Activated T-cell treated with anti-CD3 and anti-CD28 coated beads, Interleukin-2, amount 50 U/mL, for 24 hours (primary cell): Measurements from ENCODE around the gene JPH4.

Experiments
- DNase-seq: peaks from one replicate; pipeline ENCODE4 v3.0.0-alpha.2; 2020
- H3K27ac Mint-ChIP-seq: 2 replicates; pipeline ENCODE4 v1.8.0; 2020; ENCODE audit warnings: mild to moderate bottlenecking, mixed read lengths
- H3K27me3 Mint-ChIP-seq: 2 replicates; pipeline ENCODE4 v1.8.0; 2020; ENCODE audit warnings: mixed read lengths
- H3K36me3 Mint-ChIP-seq: 2 replicates; pipeline ENCODE4 v1.8.0; 2020; ENCODE audit warnings: low read depth, mixed read lengths
- H3K4me1 Mint-ChIP-seq: 2 replicates; pipeline ENCODE4 v1.8.0; 2020; ENCODE audit warnings: low read depth, mixed read lengths
- H3K4me3 Mint-ChIP-seq: 2 replicates; pipeline ENCODE4 v1.8.0; 2020; ENCODE audit warnings: mild to moderate bottlenecking, moderate library complexity, mixed read lengths
- H3K9me3 Mint-ChIP-seq: 2 replicates; pipeline ENCODE4 v1.8.0; 2020; ENCODE audit warnings: mixed read lengths

Gene JPH4

DNA sequence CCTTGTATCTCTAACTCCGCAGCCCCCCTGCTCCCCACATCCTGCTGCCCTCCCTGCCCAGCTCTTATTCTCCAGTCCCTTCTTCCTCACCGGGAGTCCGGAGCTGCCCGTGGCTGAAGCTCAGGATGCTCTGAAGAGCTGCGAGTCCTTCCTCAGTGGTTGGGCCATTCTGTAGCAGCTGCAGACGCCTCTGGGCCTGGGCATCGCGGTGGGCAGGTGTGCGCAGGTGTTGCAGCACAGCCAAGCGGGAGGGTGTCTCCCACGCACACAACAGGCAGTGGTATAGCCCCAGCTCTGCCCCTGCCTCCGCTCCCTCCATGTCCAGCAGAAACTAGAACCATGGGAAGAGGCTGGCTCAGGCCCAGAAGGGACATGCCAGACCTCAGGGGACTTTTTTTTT is 47.2 kb downstream of the JPH4 start:
- Mint-ChIP-seq H3K4me3 (no peak overlapping the region), H3K27ac (no peak overlapping the region), H3K9me3 (no peaks in the 10 kb centered on the region), H3K36me3 (no peaks in the 10 kb centered on the region), H3K4me1 (no peaks in the 10 kb centered on the region), H3K27me3 (no peaks in the 10 kb centered on the region)
- no peak for DNase-seq

DNA sequence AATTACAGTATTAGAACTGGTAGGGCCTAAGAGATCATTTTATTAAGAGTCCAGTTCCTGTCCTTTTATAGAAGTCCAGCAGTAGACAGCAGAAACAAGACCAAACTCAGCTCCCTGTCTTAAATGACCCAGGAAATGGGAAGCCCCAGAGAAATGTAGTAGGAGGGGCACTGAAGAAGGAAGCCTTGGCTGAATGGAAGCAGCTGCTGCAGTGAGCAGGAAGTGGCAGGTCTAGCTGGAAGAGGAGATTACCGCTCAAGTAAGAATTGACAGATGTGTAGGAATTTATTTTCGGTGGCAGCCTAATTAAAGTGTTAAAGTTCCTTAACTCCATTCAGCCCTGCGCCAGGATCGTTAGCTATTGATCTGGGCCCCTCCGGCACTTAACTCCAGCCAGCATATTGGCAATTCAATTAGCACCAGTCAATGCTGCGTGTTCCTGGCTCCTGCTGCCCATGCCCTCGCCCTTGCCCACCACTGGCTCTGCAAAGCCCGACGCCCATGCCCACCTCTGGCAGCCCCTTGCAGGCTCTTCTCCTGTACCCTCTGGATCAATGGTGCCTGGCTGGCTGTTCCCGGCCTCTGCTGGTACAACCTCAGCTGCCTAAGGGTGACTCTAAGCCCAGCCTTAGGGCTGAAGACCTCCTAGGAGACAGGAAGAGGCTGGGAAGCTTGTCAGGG is 48.1 kb downstream of the JPH4 start:
- Mint-ChIP-seq H3K27ac (no peak overlapping the region), H3K27me3 (no peaks in the 10 kb centered on the region), H3K4me3 (no peak overlapping the region), H3K4me1 (no peaks in the 10 kb centered on the region), H3K9me3 (no peaks in the 10 kb centered on the region), H3K36me3 (no peaks in the 10 kb centered on the region)
- DNase-seq, result no peak

DNA sequence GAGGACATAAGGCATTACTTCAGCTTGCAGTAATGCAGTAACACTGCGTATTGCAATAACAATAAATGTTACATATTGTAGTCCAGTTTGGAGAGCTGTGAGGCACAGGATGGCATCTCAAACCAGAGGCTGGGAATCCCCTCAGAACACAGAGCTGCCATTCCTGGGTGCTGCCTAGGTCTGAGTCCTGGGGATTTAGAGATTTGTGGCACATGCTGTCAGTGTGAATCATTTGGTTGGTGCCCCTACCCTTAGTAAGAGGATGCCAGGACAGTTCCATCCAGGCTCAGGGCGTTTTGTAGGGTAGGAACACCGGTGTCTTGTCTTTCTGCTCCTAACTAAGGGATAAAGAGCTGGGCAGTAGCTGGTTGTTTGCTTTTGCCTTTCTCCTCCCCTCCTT is 49.6 kb downstream of the JPH4 start:
- Mint-ChIP-seq H3K9me3 (no peaks in the 10 kb centered on the region), H3K36me3 (no peaks in the 10 kb centered on the region), H3K4me1 (no peaks in the 10 kb centered on the region), H3K27ac (no peak overlapping the region), H3K4me3 (no peak overlapping the region), H3K27me3 (no peaks in the 10 kb centered on the region)
- DNase-seq, result no peak

DNA sequence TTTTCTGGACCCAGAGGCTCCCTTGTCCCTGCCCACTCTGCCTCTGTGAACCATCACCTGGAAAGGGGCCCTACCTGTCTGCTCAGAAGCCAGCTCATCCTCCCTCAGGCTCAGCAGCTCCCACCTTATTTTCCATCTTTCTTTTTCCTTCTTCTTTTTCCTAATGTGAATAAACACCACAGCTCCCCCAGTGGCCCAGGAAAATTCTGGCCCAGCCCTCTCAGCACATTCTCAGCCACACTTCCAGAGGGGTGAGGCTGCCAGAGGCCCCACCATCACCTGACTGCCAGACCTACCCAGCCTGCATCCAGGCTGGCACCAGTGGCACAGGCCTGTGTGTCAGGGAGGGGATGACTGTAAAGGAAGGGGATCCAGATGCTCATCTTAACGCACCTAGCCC is 50.0 kb downstream of the JPH4 start:
- Mint-ChIP-seq H3K27me3 (no peaks in the 10 kb centered on the region), H3K9me3 (no peaks in the 10 kb centered on the region), H3K36me3 (no peaks in the 10 kb centered on the region), H3K27ac (no peak overlapping the region), H3K4me3 (no peak overlapping the region), H3K4me1 (no peaks in the 10 kb centered on the region)
- no peak for DNase-seq

DNA sequence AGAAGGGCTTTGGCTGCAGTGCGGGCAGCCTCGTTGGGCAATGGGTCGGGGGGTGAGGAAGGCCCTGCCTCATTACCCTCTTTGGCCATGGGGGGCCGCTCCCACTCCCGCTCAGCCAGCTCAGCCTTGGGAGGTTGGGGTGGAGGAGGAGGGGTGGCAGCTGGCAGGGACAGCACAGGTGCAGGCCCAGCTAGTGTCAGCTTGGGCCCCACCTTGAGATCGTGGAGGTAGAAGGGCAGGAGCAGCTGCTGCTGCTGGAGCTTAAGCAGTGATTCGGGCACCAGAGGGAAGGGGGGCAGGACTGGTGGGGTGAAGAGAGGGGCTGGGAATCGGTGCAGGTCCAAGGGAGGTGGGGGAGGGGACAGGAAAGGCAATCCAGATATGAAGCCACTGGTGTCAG is 53.0 kb downstream of the JPH4 start:
- DNase-seq, result no peak
- Mint-ChIP-seq H3K4me1 (no peaks in the 10 kb centered on the region), H3K27ac (no peak overlapping the region), H3K27me3 (no peaks in the 10 kb centered on the region), H3K9me3 (no peaks in the 10 kb centered on the region), H3K36me3 (no peaks in the 10 kb centered on the region), H3K4me3 (no peak overlapping the region)

DNA sequence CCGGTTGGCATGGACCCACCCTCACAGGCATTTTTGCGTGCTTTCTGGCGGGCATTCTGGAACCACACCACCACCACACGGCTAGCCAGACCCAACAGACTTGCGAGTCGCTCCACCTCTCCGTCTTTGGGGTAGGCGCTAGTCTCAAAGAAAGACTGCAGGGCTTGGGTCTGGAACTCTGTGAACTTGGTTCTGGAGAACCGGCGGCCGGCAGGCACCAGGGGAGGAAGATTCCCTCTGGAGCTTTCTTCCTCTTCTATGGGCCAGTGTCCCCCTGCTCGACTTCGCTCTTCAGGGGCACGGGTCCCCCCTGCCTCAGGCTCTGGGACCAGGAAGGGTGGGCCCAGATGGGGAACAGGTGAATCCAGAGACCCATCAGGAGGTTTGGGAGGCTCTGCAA is 53.6 kb downstream of the JPH4 start:
- Mint-ChIP-seq H3K36me3 (no peaks in the 10 kb centered on the region), H3K27me3 (no peaks in the 10 kb centered on the region), H3K4me1 (no peaks in the 10 kb centered on the region), H3K9me3 (no peaks in the 10 kb centered on the region), H3K4me3 (no peak overlapping the region), H3K27ac (no peak overlapping the region)
- no peak for DNase-seq

DNA sequence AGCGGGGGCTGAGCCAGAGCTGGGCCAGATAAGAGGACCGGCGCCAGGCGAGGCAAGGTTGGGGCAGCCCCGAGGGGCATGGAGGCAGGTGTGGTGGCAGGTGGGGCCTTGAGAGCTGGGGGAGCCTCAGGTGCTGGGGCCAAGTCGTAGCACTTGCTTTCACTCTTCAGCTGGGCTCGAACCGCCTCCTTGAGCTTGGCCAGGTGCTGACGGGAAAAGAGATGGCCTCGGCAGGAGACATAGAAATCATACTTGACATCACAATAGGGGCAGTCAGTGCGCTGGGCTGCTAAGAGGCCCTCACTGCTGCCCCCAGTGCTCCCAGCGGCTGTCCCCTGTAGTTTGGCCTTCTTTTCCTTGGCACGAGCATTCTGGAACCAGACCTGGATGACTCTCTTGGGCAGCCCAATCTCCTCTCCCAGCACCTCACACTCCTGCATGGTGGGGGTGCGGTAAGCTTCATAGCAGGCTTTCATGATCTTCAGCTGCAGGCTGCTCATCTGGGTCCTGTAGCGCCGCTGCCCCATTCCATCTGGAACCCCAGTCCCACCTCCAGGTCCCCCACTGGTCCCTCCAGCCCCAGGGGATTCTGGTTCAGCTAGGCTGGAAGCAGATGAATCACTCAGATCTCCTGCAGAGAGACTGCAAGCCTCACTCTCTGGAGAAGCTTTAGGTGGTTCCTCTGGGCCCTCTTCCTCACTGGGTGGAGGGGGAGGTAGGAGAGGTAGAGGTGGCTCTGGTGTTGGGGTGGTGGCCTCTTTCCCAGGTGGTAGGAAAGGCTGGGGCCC is 55.2 kb downstream of the JPH4 start:
- Mint-ChIP-seq H3K4me3 (no peak overlapping the region), H3K9me3 (no peaks in the 10 kb centered on the region), H3K4me1 (no peaks in the 10 kb centered on the region)

DNA sequence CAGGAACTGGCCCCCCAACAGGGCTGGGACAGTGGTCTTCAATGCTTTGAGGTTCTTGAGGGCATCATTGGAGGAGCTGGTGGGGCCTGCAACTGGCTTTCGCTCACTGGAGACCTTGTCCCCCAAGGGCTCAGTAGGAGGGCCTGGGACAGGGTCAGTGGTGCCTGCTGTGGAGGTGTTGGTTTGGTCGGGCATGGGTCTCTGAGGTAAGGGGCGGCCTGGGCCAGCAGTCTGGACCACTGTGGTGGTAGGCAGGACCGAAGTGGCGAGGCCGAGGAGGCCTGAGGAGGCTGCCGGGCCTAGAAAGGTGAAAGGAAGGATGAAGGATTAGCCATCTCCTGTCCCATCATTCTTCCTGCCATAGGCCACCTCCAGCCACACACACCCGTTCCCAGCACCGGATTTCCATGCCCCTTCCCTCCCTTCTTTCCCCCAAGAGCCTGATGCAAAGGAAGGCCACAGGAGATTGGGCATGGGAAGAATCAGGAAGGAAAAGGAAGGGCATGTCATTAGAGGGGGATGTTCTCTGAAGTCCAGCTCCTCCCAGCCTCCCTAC is 55.9 kb downstream of the JPH4 start:
- H3K9me3 Mint-ChIP-seq, result no peaks in the 10 kb centered on the region
- H3K4me1 Mint-ChIP-seq, result no peaks in the 10 kb centered on the region
- no peak overlapping the region for H3K4me3 Mint-ChIP-seq
- no peak overlapping the region for H3K27ac Mint-ChIP-seq
- no peaks in the 10 kb centered on the region for H3K27me3 Mint-ChIP-seq
- no peaks in the 10 kb centered on the region for H3K36me3 Mint-ChIP-seq
- DNase-seq, result no peak

More for the DNA sequence above, 55.2 kb downstream of the JPH4 start:
- H3K27ac Mint-ChIP-seq, result no peak overlapping the region
- no peaks in the 10 kb centered on the region for H3K27me3 Mint-ChIP-seq
- DNase-seq, result no peak
- H3K36me3 Mint-ChIP-seq, result no peaks in the 10 kb centered on the region

DNA sequence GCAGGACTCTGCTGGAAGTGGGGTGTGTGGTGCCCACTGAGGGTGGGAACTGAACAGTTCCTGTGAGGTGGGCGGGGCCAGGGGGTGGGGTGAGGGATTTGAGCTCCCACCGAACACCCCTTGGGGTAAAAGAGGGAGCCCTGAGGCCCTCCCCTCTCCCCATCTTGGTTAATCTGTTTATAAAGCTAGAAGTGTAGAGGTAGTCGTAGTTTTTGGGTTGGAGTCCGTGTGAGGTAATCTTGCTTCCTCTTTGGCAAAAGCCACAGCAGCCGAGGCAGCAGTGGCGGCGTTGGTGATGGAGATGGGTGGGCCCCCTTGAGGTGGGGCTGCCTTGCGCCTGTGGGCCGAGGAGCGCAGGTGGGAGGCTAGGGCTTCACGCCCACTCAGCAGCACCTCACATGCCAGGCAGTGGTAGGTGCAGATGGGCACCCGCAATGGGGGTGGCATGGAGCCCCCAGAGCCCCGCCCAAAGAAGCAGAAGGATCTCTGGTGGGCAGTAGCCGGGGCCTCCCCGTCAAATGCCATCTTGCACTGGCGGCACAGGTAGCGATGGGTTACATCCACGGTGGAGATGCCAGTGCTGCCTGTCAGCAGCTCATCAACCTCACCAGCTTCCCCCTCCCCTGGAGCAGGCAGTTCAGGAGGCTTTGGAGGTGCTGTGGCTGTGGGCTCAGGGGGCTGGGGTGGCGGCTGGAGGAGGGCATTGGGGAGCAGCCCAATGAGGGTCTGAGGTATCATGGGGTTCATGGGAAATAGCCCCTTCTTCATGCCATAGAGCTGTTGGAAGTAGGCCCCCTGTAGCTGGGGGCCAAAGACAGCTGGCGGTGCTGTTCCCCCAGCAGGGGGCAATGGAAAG is 56.6 kb downstream of the JPH4 start:
- DNase-seq, result no peak
- H3K4me3 Mint-ChIP-seq, result no peak overlapping the region

DNA sequence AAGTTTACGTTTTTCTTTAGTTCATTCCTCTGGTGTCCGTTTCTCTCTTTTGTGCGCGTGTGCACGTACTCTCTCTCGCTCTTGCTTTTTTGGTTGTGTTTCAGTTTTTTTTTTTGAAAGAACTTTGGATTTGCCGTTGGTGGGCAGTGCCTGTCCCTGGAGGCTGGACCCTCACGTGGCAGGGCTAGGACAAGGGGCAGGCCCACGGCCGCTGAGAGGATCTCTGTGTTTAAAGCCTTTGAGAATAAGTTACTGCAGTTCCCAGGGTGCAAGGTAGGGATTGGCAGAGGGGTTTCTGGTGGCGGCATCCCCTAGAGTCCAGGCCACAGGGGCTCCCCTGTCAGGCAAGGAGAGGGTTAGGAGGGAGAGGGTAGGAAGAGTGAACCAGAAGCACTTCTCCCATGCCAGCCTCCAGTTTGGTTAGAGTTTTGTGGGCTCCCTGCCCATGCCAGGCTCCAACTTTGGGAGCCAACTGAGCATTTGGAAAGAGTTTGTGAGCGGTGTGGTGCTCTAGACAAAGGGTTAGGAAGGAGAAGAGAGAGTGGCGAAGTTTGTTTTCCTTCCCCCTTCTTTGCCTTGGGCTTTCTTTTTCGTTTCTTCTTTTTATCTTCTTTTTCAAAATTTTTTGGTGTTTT is 57.6 kb downstream of the JPH4 start:
- Mint-ChIP-seq H3K4me3 (no peak overlapping the region), H3K27ac (no peak overlapping the region), H3K27me3 (no peaks in the 10 kb centered on the region), H3K9me3 (no peaks in the 10 kb centered on the region), H3K4me1 (no peaks in the 10 kb centered on the region), H3K36me3 (no peaks in the 10 kb centered on the region)
- no peak for DNase-seq

More for the DNA sequence above, 56.6 kb downstream of the JPH4 start:
- Mint-ChIP-seq H3K9me3 (no peaks in the 10 kb centered on the region), H3K27me3 (no peaks in the 10 kb centered on the region), H3K4me1 (no peaks in the 10 kb centered on the region), H3K27ac (no peak overlapping the region), H3K36me3 (no peaks in the 10 kb centered on the region)

DNA sequence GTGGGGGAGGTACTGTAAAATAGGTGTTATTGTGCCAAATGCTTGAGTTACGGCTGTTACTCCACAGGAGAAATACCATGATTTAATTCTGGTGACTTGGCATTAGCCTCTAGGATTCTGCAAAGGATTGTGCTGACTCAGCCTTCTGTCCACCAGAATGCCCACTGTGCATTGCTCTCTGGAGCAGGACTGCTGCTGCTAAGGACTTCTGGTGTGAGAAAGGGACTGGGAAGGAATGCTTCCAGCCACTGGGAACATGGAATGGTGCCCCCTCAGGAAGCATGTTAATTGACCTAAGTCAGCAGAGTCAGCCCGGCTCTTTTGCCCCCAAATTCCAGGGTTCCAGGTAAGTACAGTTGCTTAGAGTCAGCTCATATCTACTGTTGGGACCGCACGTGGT is 59.9 kb downstream of the JPH4 start:
- no peaks in the 10 kb centered on the region for H3K9me3 Mint-ChIP-seq
- H3K4me1 Mint-ChIP-seq, result no peaks in the 10 kb centered on the region

More for the DNA sequence above, 59.9 kb downstream of the JPH4 start:
- Mint-ChIP-seq H3K4me3 (no peak overlapping the region), H3K36me3 (no peaks in the 10 kb centered on the region), H3K27ac (no peak overlapping the region), H3K27me3 (no peaks in the 10 kb centered on the region)
- no peak for DNase-seq
